HL-60/S4 treated with retinoic acid at 250 ng/mL for 4 days and 3 days (cell line): ENCODE results near the gene CREB3.

Experiments
- in situ Hi-C: fragments of 300-500 bp; cut with MboI; formaldehyde crosslinking; loops from 2 replicates; pipeline ENCODE4 v1.7.0; 2022; ENCODE audit warnings: low sequenced_read_pairs

The CREB3 gene

GRCh38 chr9:35719546-35719945 is 12.9 kb upstream of the CREB3 start:
- in situ Hi-C loops: loop anchor here (25.0 kb wide), 1 partner anchor 657 kb away; the partner anchor contains the start of gene VCP

- in situ Hi-C loops: loop anchor here (25.0 kb wide), 1 partner anchor 661 kb away; the partner anchor contains the start of gene VCP
Observed at GRCh38 chr9:35723426-35723825, 9.0 kb upstream of the CREB3 start.

- in situ Hi-C loops: loop anchor here (25.0 kb wide), 1 partner anchor 662 kb away; the partner anchor contains the start of gene VCP
Observed at GRCh38 chr9:35723908-35724307, 8.6 kb upstream of the CREB3 start.

- in situ Hi-C loops: no loop called here
Observed at GRCh38 chr9:35725362-35725761, 7.1 kb upstream of the CREB3 start.

GRCh38 chr9:35726931-35727330 is 5.5 kb upstream of the CREB3 start:
- in situ Hi-C loops: no loop called here

GRCh38 chr9:35727676-35728040 is 4.8 kb upstream of the CREB3 start:
- in situ Hi-C loops: no loop called here

- in situ Hi-C loops: no loop called here
Observed at GRCh38 chr9:35728041-35728971, 4.2 kb upstream of the CREB3 start.

GRCh38 chr9:35729101-35729500 is 3.4 kb upstream of the CREB3 start:
- in situ Hi-C loops: no loop called here

GRCh38 chr9:35729700-35730485 is 2.6 kb upstream of the CREB3 start:
- in situ Hi-C loops: no loop called here

- in situ Hi-C loops: no loop called here
Observed at GRCh38 chr9:35730486-35730854, 2.0 kb upstream of the CREB3 start.

GRCh38 chr9:35731415-35732184 is 866 bp upstream of the CREB3 start:
- in situ Hi-C loops: no loop called here

- in situ Hi-C loops: no loop called here
Observed at GRCh38 chr9:35732800-35733541, 505 bp downstream of the CREB3 start.

- in situ Hi-C loops: no loop called here
Observed at GRCh38 chr9:35734096-35734495, 1.6 kb downstream of the CREB3 start.

GRCh38 chr9:35736201-35736633 is 3.8 kb downstream of the CREB3 start:
- in situ Hi-C loops: no loop called here

- in situ Hi-C loops: no loop called here
Observed at GRCh38 chr9:35737143-35737542, 4.7 kb downstream of the CREB3 start.

GRCh38 chr9:35738186-35738585 is 5.7 kb downstream of the CREB3 start:
- in situ Hi-C loops: no loop called here

- in situ Hi-C loops: no loop called here
Observed at GRCh38 chr9:35738924-35739323, 6.5 kb downstream of the CREB3 start.

GRCh38 chr9:35740243-35740642 is 7.8 kb downstream of the CREB3 start:
- in situ Hi-C loops: no loop called here

GRCh38 chr9:35741740-35742139 is 9.3 kb downstream of the CREB3 start:
- in situ Hi-C loops: no loop called here

- in situ Hi-C loops: no loop called here
Observed at GRCh38 chr9:35743452-35743851, 11.0 kb downstream of the CREB3 start.
